ENCODE data around the gene TMEFF1. TPM values are rescaled to one million over a fixed set of nuclear protein-coding genes. Genes with fewer than 3 reads are reported as not detected.

The TMEFF1 gene
- under 1 TPM; 0.26 to 0.27 TPM for total RNA-seq

GRCh38 chr9:100472788-100473275, at the start of gene TMEFF1:
Gene TMEFF1, plus strand, starts transcription at chr9:100473149. Its CDS starts 396 bp downstream, at chr9:100473545.
- Mint-ChIP-seq H3K4me3 (peak within 1 kb of the TSS; percentile 59), H3K27ac (no peak within 1 kb of the TSS), H3K9me3 (no peaks in the 10 kb centered on the region), H3K36me3 (ENCODE audit: low read depth) (no peaks in the 10 kb centered on the region), H3K4me1 (ENCODE audit: low read depth) (peaks cover 3% of the 10 kb centered on the region), H3K27me3 (ENCODE audit: low read depth) (peaks cover 20% of the 10 kb centered on the region)
- CTCF ChIA-PET = interaction anchor here (1.2 kb wide), 1 partner anchor 121 kb away, joined by 3 read pairs; no protein-coding TSS in a partner anchor
- peak; percentile 64 for DNase-seq
- intact Hi-C loops (cut with micrococcal nuclease) = loop anchor here (2.0 to 10.0 kb wide), 2 partner anchors 120 to 122 kb away; partner anchors contain the start of gene TEX10

GRCh38 chr9:100425758-100426157, 47.2 kb upstream of the TMEFF1 start:
- peaks cover 2% of the 10 kb centered on the region for H3K36me3 Mint-ChIP-seq (ENCODE audit: low read depth)
- DNase-seq = no peak
- H3K4me1 Mint-ChIP-seq (ENCODE audit: low read depth) = peaks cover 30% of the 10 kb centered on the region
- CTCF ChIA-PET = interaction anchor here (0.8 to 1.0 kb wide), 2 partner anchors 11 to 173 kb away, joined by 4 read pairs; no protein-coding TSS in a partner anchor
- intact Hi-C loops (cut with micrococcal nuclease) = loop anchor here (1.0 to 5.0 kb wide), 6 partner anchors 14 to 1109 kb away; partner anchors contain the start of genes MRPL50, NR4A3, TEX10 and ZNF189
- no peak overlapping the region for H3K27ac Mint-ChIP-seq
- H3K27me3 Mint-ChIP-seq (ENCODE audit: low read depth) = no peaks in the 10 kb centered on the region
- H3K9me3 Mint-ChIP-seq = no peaks in the 10 kb centered on the region
- H3K4me3 Mint-ChIP-seq = peak overlapping the region; percentile 91

GRCh38 chr9:100426189-100426529, 46.8 kb upstream of the TMEFF1 start:
- peaks cover 2% of the 10 kb centered on the region for H3K36me3 Mint-ChIP-seq (ENCODE audit: low read depth)
- peaks cover 30% of the 10 kb centered on the region for H3K4me1 Mint-ChIP-seq (ENCODE audit: low read depth)
- intact Hi-C loops (cut with micrococcal nuclease) = loop anchor here (1.0 to 5.0 kb wide), 6 partner anchors 15 to 1109 kb away; partner anchors contain the start of genes MRPL50, NR4A3, TEX10 and ZNF189
- peak overlapping the region; percentile 82 for H3K27ac Mint-ChIP-seq
- no peak for DNase-seq
- CTCF ChIA-PET = interaction anchor here (0.6 to 1.0 kb wide), 5 partner anchors 12 to 615 kb away, joined by 3 to 4 read pairs (median 4); no protein-coding TSS in a partner anchor
- H3K4me3 Mint-ChIP-seq = peak overlapping the region; percentile 91
- H3K9me3 Mint-ChIP-seq = no peaks in the 10 kb centered on the region
- H3K27me3 Mint-ChIP-seq (ENCODE audit: low read depth) = no peaks in the 10 kb centered on the region

GRCh38 chr9:100426530-100427365, 46.2 kb upstream of the TMEFF1 start, which contains the start of gene MSANTD3:
Gene MSANTD3, plus strand, starts transcription at chr9:100427143. Its CDS starts 14,796 bp downstream, at chr9:100441939.
- Mint-ChIP-seq H3K4me1 (ENCODE audit: low read depth) (peaks cover 30% of the 10 kb centered on the region), H3K27me3 (ENCODE audit: low read depth) (no peaks in the 10 kb centered on the region), H3K9me3 (no peaks in the 10 kb centered on the region), H3K4me3 (peak within 1 kb of the TSS; percentile 91), H3K36me3 (ENCODE audit: low read depth) (peaks cover 2% of the 10 kb centered on the region), H3K27ac (peak within 1 kb of the TSS; percentile 82)
- peak; percentile 52 for DNase-seq
- CTCF ChIA-PET = interaction anchor here (0.6 to 1.3 kb wide), 6 partner anchors 11 to 615 kb away, joined by 3 to 9 read pairs (median 4); no protein-coding TSS in a partner anchor
- intact Hi-C loops (cut with micrococcal nuclease) = loop anchor here (1.0 to 5.0 kb wide), 6 partner anchors 15 to 1108 kb away; partner anchors contain the start of genes MRPL50, NR4A3, TEX10 and ZNF189

- H3K4me3 Mint-ChIP-seq = peak overlapping the region; percentile 72
- H3K27ac Mint-ChIP-seq = peak overlapping the region; percentile 10
- DNase-seq = peak; percentile 28
- CTCF ChIA-PET = interaction anchor here (1.3 kb wide), 1 partner anchor 10 kb away, joined by 9 read pairs; no protein-coding TSS in a partner anchor
- H3K9me3 Mint-ChIP-seq = no peaks in the 10 kb centered on the region
- peaks cover 2% of the 10 kb centered on the region for H3K36me3 Mint-ChIP-seq (ENCODE audit: low read depth)
- intact Hi-C loops (cut with micrococcal nuclease) = loop anchor here (1.0 to 5.0 kb wide), 4 partner anchors 11 to 1107 kb away; partner anchors contain the start of genes MRPL50, NR4A3 and ZNF189
- H3K4me1 Mint-ChIP-seq (ENCODE audit: low read depth) = peaks cover 30% of the 10 kb centered on the region
- H3K27me3 Mint-ChIP-seq (ENCODE audit: low read depth) = no peaks in the 10 kb centered on the region
Measured at GRCh38 chr9:100427366-100428263, 45.3 kb upstream of the TMEFF1 start.

GRCh38 chr9:100428871-100429654, 43.9 kb upstream of the TMEFF1 start:
- no peaks in the 10 kb centered on the region for H3K9me3 Mint-ChIP-seq
- no peak overlapping the region for H3K4me3 Mint-ChIP-seq
- no peaks in the 10 kb centered on the region for H3K27me3 Mint-ChIP-seq (ENCODE audit: low read depth)
- intact Hi-C loops (cut with micrococcal nuclease) = loop anchor here (1.0 to 5.0 kb wide), 3 partner anchors 9 to 968 kb away; partner anchors contain the start of genes MRPL50, NR4A3 and ZNF189
- peaks cover 30% of the 10 kb centered on the region for H3K4me1 Mint-ChIP-seq (ENCODE audit: low read depth)
- H3K36me3 Mint-ChIP-seq (ENCODE audit: low read depth) = peaks cover 2% of the 10 kb centered on the region
- DNase-seq = no peak
- no peak overlapping the region for H3K27ac Mint-ChIP-seq
- CTCF ChIA-PET = interaction anchor here (1.5 to 1.6 kb wide), 2 partner anchors 9 to 79 kb away, joined by 5 to 7 read pairs; no protein-coding TSS in a partner anchor

GRCh38 chr9:100430286-100430940, 42.5 kb upstream of the TMEFF1 start:
- DNase-seq = no peak
- H3K36me3 Mint-ChIP-seq (ENCODE audit: low read depth) = peaks cover 2% of the 10 kb centered on the region
- peaks cover 30% of the 10 kb centered on the region for H3K4me1 Mint-ChIP-seq (ENCODE audit: low read depth)
- H3K9me3 Mint-ChIP-seq = no peaks in the 10 kb centered on the region
- CTCF ChIA-PET = interaction anchor here (1.5 to 1.6 kb wide), 2 partner anchors 8 to 81 kb away, joined by 5 to 7 read pairs; no protein-coding TSS in a partner anchor
- no peak overlapping the region for H3K4me3 Mint-ChIP-seq
- no peaks in the 10 kb centered on the region for H3K27me3 Mint-ChIP-seq (ENCODE audit: low read depth)
- intact Hi-C loops (cut with micrococcal nuclease) = no loop called here
- H3K27ac Mint-ChIP-seq = no peak overlapping the region

- intact Hi-C loops (cut with micrococcal nuclease) = no loop called here
- CTCF ChIA-PET = no interaction called here
- Mint-ChIP-seq H3K4me3 (no peak overlapping the region), H3K27ac (no peak overlapping the region), H3K9me3 (no peaks in the 10 kb centered on the region), H3K36me3 (ENCODE audit: low read depth) (peaks cover 2% of the 10 kb centered on the region), H3K27me3 (ENCODE audit: low read depth) (no peaks in the 10 kb centered on the region), H3K4me1 (ENCODE audit: low read depth) (peaks cover 18% of the 10 kb centered on the region)
- no peak for DNase-seq
Measured at GRCh38 chr9:100431886-100432285, 41.1 kb upstream of the TMEFF1 start.

GRCh38 chr9:100432736-100433135, 40.2 kb upstream of the TMEFF1 start:
- intact Hi-C loops (cut with micrococcal nuclease) = no loop called here
- CTCF ChIA-PET = interaction anchor here (0.6 kb wide), 1 partner anchor 112 kb away, joined by 3 read pairs; no protein-coding TSS in a partner anchor

GRCh38 chr9:100436571-100436970, 36.4 kb upstream of the TMEFF1 start:
- CTCF ChIA-PET = interaction anchor here (0.6 to 2.5 kb wide), 6 partner anchors 9 to 405 kb away, joined by 3 to 9 read pairs (median 6); no protein-coding TSS in a partner anchor

More at GRCh38 chr9:100432736-100433135, 40.2 kb upstream of the TMEFF1 start:
- H3K27ac Mint-ChIP-seq = no peak overlapping the region
- peaks cover 16% of the 10 kb centered on the region for H3K4me1 Mint-ChIP-seq (ENCODE audit: low read depth)
- no peak for DNase-seq
- H3K27me3 Mint-ChIP-seq (ENCODE audit: low read depth) = no peaks in the 10 kb centered on the region
- H3K4me3 Mint-ChIP-seq = no peak overlapping the region
- no peaks in the 10 kb centered on the region for H3K9me3 Mint-ChIP-seq
- peaks cover 2% of the 10 kb centered on the region for H3K36me3 Mint-ChIP-seq (ENCODE audit: low read depth)

More at GRCh38 chr9:100436571-100436970, 36.4 kb upstream of the TMEFF1 start:
- H3K27me3 Mint-ChIP-seq (ENCODE audit: low read depth) = no peaks in the 10 kb centered on the region
- DNase-seq = no peak
- no peaks in the 10 kb centered on the region for H3K36me3 Mint-ChIP-seq (ENCODE audit: low read depth)
- H3K4me1 Mint-ChIP-seq (ENCODE audit: low read depth) = no peaks in the 10 kb centered on the region
- H3K4me3 Mint-ChIP-seq = no peak overlapping the region
- H3K9me3 Mint-ChIP-seq = no peaks in the 10 kb centered on the region
- intact Hi-C loops (cut with micrococcal nuclease) = loop anchor here (5.0 kb wide), 2 partner anchors 409 to 1274 kb away; no protein-coding TSS in a partner anchor
- H3K27ac Mint-ChIP-seq = no peak overlapping the region

Data from activated naive CD4-positive, alpha-beta T cell treated with anti-CD3 and anti-CD28 coated beads for 36 hours (primary cell).